NOMO-1 treated with dmso at 0.1 percent for 144 hours (cell line): ENCODE measurements around the gene MYDGF.

ENCODE experiments used
- DNase-seq: peaks from one replicate; lab custom pipeline; 2025; ENCODE audit not compliant: unreplicated experiment; lab: John Stamatoyannopoulos, UW

Gene MYDGF

GRCh38 chr19:4676955-4677731 lies 7.0 kb upstream of the MYDGF start:
- DNase-seq = no peak

- no peak for DNase-seq
These were observed 5.2 kb upstream of the MYDGF start for GRCh38 chr19:4675346-4675745.

GRCh38 chr19:4673726-4674125 lies 3.6 kb upstream of the MYDGF start:
- DNase-seq = no peak

- DNase-seq = no peak
These were observed 3.1 kb upstream of the MYDGF start for GRCh38 chr19:4673216-4673615.

GRCh38 chr19:4671185-4671851 lies 1.2 kb upstream of the MYDGF start:
- no peak for DNase-seq

DNA sequence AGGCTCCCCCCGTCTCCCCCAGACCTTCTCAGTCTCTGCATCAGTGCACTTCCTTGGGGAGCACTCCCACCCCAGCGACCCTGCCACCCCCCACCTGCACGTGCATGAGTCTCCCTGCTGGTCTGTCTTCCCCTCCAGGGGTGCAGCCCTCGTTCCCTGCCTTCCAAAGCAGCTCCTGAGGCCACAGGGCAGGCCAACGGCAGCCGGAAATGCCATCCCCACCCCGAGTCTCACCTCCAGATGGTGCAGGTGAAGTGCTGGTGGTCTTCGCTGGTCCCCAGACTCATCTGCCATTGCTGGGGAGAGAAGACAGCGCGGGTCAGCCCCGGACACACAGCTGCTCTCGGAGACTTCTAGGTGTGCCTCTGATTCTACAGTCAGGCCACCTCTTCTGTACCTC lies 5.5 kb downstream of the MYDGF start:
- no peak for DNase-seq

- DNase-seq = no peak
These were observed 7.3 kb downstream of the MYDGF start for GRCh38 chr19:4662812-4663211.

- no peak for DNase-seq
These were observed 8.0 kb downstream of the MYDGF start for GRCh38 chr19:4662020-4662695.

GRCh38 chr19:4660993-4661392 lies 9.1 kb downstream of the MYDGF start:
- no peak for DNase-seq

GRCh38 chr19:4660181-4660791 lies 9.9 kb downstream of the MYDGF start:
- DNase-seq = no peak

DNA sequence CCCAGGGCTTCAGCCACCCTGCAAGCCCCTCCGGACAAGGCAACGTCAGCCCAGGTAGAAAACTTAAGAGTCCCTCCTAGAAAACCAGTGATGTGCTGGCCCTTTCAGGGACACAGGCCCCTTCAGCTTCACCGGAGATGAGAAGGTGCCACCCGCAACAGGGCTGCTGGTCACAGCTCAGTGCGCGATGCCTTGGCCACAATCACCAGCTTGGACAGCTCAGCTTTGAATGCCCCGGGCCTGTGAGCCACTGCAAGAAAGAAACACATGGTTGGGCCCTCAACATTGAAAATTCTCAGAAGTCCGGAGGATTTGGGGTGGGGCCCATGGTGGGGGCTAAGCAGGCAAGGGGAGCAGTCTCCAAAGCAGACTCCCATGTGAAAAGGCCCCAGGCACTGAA lies 12.3 kb downstream of the MYDGF start:
- no peak for DNase-seq

GRCh38 chr19:4657262-4657661 lies 12.9 kb downstream of the MYDGF start:
- no peak for DNase-seq

DNA sequence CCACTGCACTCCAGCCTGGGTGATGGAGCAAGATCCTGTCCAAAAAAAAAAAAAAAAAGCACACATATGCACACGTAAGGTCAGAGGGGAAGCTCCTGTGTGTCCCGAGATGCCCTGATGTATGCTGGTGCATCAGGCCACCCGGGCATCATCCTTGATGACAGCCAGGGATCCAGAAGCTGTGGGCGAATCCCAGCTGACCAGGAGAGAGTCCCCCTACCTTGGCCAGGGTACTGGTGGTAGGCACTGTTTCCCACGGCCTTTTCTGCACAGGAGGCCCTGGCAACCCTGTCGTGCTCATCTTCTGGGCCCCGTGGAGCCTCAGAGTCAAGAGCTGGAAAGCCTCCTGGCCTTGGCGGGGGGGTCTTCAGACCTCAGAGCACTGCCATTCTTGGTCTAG lies 14.0 kb downstream of the MYDGF start:
- DNase-seq = no peak

DNA sequence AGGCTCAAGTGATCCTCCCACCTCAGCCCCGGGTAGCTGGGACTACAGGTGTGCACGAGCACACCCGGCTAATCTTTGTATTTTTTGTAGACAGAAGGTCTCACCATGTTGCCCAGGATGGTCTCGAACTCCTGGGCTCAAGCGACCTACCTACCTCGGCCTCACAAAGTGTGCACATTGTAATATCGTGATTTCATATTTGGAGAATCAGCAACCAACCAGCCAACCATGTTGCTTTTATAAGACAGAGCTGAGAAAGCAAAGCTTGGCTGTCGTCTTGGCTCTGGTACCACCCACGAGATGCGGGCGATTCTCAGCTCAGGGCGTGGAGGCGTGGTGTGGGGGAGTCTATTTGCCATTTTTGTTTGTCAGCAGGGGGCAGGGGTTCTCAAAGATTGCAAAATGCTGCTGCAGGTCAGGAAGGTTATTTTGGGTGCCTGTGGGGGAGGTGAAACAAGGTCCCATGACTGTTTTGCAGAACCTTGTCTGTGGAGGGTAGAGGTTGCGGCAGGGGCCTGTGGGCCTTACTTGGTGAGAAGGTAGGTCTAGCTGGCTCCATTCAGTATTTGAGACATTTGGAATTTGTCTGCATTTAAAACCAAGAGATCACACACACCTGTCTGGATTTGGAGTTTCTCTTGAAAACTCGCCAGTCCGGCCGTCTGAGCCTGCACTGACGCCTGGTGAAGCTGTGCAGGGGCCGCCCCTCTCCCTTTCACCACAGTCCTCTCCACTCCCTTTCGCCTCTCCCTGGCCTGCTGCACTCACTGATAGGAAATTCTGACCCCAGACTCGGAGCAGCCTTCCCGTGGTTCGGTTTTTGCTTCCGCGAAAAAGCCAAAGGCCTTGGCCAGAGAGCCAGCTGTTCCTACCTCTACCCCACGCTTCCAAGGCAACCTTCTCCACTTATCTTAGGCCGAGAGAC lies 15.4 kb downstream of the MYDGF start:
- DNase-seq = no peak

- DNase-seq = no peak
These were observed 16.2 kb downstream of the MYDGF start for GRCh38 chr19:4653793-4654436.

DNA sequence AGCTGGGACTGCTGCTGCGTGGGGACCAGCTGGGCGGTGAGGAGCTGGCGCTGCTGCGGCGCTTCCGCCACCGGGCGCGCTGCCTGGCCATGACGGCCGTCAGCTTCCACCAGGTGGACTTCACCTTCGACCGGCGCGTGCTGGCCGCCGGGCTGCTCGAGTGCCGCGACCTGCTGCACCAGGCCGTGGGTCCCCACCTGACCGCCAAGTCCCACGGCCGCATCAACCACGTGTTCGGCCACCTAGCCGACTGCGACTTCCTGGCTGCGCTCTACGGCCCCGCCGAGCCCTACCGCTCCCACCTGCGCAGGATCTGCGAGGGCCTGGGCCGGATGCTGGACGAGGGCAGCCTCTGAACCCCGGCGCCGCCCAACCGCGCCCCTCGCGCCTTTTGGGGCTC lies 18.1 kb downstream of the MYDGF start:
- DNase-seq = no peak

DNA sequence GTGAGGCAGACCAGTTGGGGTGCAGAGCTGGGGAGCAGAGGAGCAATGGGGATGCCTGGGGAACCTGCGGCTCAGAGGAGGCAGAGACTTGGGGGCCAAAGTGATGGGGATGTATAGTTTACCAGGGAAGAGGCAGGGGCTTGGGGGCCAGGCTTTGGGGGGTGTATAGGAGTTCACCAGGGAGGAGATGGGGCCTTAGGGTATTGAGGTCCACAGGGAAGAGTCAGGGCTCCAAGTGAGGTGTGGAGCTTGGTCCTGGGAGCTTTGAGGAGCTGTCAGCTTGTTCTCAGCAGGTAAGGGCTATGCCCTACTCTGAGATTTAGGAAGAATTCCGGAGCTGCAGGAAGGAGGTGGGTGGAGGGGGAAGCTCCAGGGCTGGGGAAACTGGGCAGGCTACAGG lies 20.0 kb downstream of the MYDGF start:
- DNase-seq = no peak

- no peak for DNase-seq
These were observed 20.6 kb downstream of the MYDGF start for GRCh38 chr19:4649392-4650047.
